Activated CD8-positive, alpha-beta memory T cell treated with anti-CD3 and anti-CD28 coated beads, Interleukin-2, amount 50 U/mL, for 48 hours (primary cell): ENCODE measurements around the gene CSKMT.
"Not testable (repeated sequence)": the region's sequence is repeated elsewhere in the genome, so short reads cannot be mapped to it uniquely, and the experiment has no call there.

Source experiments
- DNase-seq: peaks from one replicate; pipeline ENCODE4 v3.0.0-alpha.2; 2020

The CSKMT gene

GRCh38 chr11:62656796-62657429 lies 8.2 kb upstream of the CSKMT start:
- DNase-seq, result no peak

GRCh38 chr11:62664405-62665074 lies 572 bp upstream of the CSKMT start:
- DNase-seq, result no peak

- peak; percentile 87 for DNase-seq
These were observed 617 bp downstream of the CSKMT start for GRCh38 chr11:62665599-62666258.

GRCh38 chr11:62666259-62666926 lies 1.3 kb downstream of the CSKMT start:
- peak; percentile 75 for DNase-seq

GRCh38 chr11:62667460-62667859 lies 2.3 kb downstream of the CSKMT start:
- DNase-seq, result no peak

- no peak for DNase-seq
These were observed 4.5 kb downstream of the CSKMT start for GRCh38 chr11:62669420-62670161.

- no peak for DNase-seq
These were observed 6.1 kb downstream of the CSKMT start for GRCh38 chr11:62671236-62671607.

- peak; percentile 89 for DNase-seq
These were observed 6.7 kb downstream of the CSKMT start, which contains the start of the genes LBHD1 and UQCC3 for GRCh38 chr11:62671608-62672389. LBHD1 (minus strand) TSS chr11:62672267; CDS start chr11:62670031, 2,236 bp downstream. UQCC3 (plus strand) TSS chr11:62671673; CDS start chr11:62671746, 73 bp downstream.

- DNase-seq, result no peak
These were observed 8.0 kb downstream of the CSKMT start for GRCh38 chr11:62673196-62673525.

GRCh38 chr11:62675415-62675814 lies 10.3 kb downstream of the CSKMT start:
- DNase-seq, result not testable (repeated sequence)

- DNase-seq, result no peak
These were observed 11.6 kb downstream of the CSKMT start for GRCh38 chr11:62676698-62677097.

GRCh38 chr11:62677156-62677555 lies 12.0 kb downstream of the CSKMT start:
- DNase-seq, result no peak

- no peak for DNase-seq
These were observed 12.6 kb downstream of the CSKMT start for GRCh38 chr11:62677714-62678113.

- no peak for DNase-seq
These were observed 13.3 kb downstream of the CSKMT start for GRCh38 chr11:62678433-62678769.

GRCh38 chr11:62678770-62679696 lies 13.9 kb downstream of the CSKMT start, which contains the start of gene UBXN1:
UBXN1 (minus strand) TSS chr11:62679073; CDS start chr11:62678923, 150 bp downstream.
- peak; percentile 91 for DNase-seq

GRCh38 chr11:62680825-62681240 lies 15.7 kb downstream of the CSKMT start:
- peak; percentile 53 for DNase-seq

- DNase-seq, result no peak
These were observed 17.4 kb downstream of the CSKMT start for GRCh38 chr11:62682518-62682917.

- no peak for DNase-seq
These were observed 22.6 kb downstream of the CSKMT start for GRCh38 chr11:62687508-62688396.

GRCh38 chr11:62688491-62688890 lies 23.4 kb downstream of the CSKMT start:
- DNase-seq, result no peak
